ENCODE results near the gene CYB5A.
A peak's percentile ranks its signal among the peaks of the same experiment; 100 is the strongest.
"Not testable (repeated sequence)": the region's sequence is repeated elsewhere in the genome, so short reads cannot be mapped to it uniquely, and the experiment has no call there.

Gene CYB5A

DNA sequence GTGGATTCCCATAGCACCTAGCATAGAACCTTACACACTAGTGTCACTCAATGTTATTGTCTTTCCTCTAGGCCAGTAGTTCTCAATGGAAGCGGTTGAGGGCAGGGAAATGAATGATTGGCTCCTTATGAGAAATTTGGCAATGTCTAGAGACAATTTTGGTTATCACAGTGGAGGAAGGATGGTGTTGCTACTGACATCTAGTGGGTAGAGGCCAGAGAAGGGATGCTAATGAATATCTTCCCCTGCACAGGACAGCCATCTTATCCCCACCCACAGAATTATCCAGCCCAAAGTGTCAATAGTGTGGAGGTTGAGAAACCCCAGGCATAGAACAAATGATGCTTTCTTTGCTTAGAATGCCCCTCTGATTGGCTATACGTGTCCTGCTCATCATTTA, 39.6 kb upstream of the CYB5A start:
- peak; percentile 48 for TF ChIP-seq CTCF (conservative IDR thresholded peaks at IDR 0.05; ENCODE audit: low read depth, low read length)
- DNase-seq (ENCODE audit: low read depth), result no peak
- no peak overlapping the region for H3K4me3 ChIP-seq (ENCODE audit: low read length)

- no peak for TF ChIP-seq CTCF (conservative IDR thresholded peaks at IDR 0.05; ENCODE audit: low read depth, low read length)
- H3K4me3 ChIP-seq (ENCODE audit: low read length), result no peak overlapping the region
- DNase-seq (ENCODE audit: low read depth), result no peak
Observed at GRCh38 chr18:74329688-74330205, 38.0 kb upstream of the CYB5A start.

DNA sequence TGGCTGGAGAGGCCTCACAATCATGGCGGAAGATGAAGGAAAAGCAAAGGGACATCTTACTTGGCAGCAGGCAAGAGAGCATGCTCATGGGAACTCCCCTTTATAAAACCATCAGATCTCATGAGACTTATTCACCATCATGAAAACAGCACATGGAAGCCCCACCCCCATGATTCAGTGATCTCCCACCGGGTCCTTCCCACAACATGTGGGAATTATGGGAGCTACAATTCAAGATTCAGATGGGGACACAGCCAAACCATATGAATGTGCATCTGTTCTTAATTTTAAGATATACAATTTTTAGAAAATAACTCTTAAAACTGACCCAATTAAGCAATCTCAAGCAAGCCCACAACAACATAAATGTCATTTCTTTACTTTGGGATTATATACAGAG, 36.4 kb upstream of the CYB5A start:
- no peak overlapping the region for H3K4me3 ChIP-seq (ENCODE audit: low read length)
- DNase-seq (ENCODE audit: low read depth), result no peak

GRCh38 chr18:74326791-74327190, 35.0 kb upstream of the CYB5A start:
- not testable (repeated sequence) for DNase-seq (ENCODE audit: low read depth); H3K4me3 ChIP-seq (ENCODE audit: low read length)

More for the DNA sequence above, 36.4 kb upstream of the CYB5A start:
- TF ChIP-seq CTCF (conservative IDR thresholded peaks at IDR 0.05; ENCODE audit: low read depth, low read length), result no peak

- no peak for DNase-seq (ENCODE audit: low read depth)
- TF ChIP-seq CTCF (conservative IDR thresholded peaks at IDR 0.05; ENCODE audit: low read depth, low read length), result no peak
- no peak overlapping the region for H3K4me3 ChIP-seq (ENCODE audit: low read length)
Observed at GRCh38 chr18:74326231-74326630, 34.5 kb upstream of the CYB5A start.

DNA sequence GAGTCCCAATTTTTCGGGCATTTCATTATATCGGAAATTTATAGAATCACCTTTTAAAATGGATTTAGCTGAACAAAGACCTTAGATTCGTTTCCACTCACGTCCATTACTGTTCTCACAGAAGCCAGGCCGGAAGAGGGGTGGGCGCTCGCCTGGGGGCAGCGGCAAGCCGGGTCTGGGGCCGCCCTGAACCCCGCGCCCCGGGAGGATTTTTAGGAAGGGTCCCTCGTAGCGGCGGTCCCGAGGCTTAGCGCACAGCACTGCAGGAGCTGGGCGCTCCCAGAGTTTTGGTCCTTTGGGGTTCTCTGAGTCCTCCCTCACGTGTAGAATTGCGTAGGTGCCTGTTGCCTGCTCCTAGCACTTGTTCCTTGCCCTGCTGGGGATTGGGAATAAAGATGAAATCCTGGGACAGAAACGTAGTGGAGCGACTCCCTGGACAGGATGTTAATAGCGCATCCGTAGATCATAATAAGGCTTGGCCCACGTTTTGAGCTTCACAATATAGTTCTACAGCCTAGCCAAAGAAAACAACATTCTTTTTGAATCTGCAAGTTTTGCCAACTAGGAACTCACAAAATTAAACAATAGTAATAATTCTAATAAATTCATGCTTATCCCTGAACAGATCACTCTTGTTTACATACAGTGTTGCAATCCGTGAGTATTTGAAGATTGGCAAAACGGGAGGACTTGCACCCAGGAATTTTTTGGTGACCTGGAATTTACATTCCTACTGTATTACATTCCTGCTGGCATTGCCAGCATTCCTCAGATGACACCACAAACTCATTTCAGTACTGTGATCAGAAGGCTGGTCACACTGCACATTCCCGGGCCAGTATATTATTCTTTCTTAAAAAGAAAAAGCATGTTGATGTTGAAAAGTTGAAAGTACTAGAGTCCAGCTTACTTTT, 24.8 kb upstream of the CYB5A start:
- no peak overlapping the region for H3K4me3 ChIP-seq (ENCODE audit: low read length)
- DNase-seq (ENCODE audit: low read depth), result peak; percentile 69
- TF ChIP-seq CTCF (conservative IDR thresholded peaks at IDR 0.05; ENCODE audit: low read depth, low read length), result no peak

- no peak for TF ChIP-seq CTCF (conservative IDR thresholded peaks at IDR 0.05; ENCODE audit: low read depth, low read length)
- no peak within 1 kb of the TSS for H3K4me3 ChIP-seq (ENCODE audit: low read length)
- DNase-seq (ENCODE audit: low read depth), result no peak
Observed at GRCh38 chr18:74315464-74316256, 23.9 kb upstream of the CYB5A start, which contains the start of gene C18orf63. C18orf63 (plus strand) TSS chr18:74315839; CDS start chr18:74317866, 2,027 bp downstream.
